Prostate gland (tissue), 2 donors: Measurements from ENCODE around the gene VAV1.

Experiments
- POLR2A ChIP-seq: fragments of 450-650 bp; IDR thresholded peaks from one replicate; pipeline ENCODE4 v1.6.1; 2016; ENCODE audit warnings: antibody characterized with exemption, mild to moderate bottlenecking
- POLR2AphosphoS5 ChIP-seq: sonication (generic); formaldehyde crosslinking; IDR thresholded peaks from one replicate; pipeline ENCODE4 v1.6.1; 2017; ENCODE audit warnings: antibody characterized with exemption
- TF ChIP-seq, protein P1 (sequence below), 4 experiments: fragments of 200-600 bp in 2 of 4; fragments of 450-650 bp in 2 of 4; sonication (generic) in 2 of 4; IDR thresholded peaks; 1 replicate in 3 of 4; 2 replicates in 1 of 4; pipeline ENCODE4 v1.5.1; 2016 to 2019; ENCODE audit warnings: antibody characterized with exemption in 4 of 4, mild to moderate bottlenecking in 2 of 4, moderate library complexity in 2 of 4

DNA sequence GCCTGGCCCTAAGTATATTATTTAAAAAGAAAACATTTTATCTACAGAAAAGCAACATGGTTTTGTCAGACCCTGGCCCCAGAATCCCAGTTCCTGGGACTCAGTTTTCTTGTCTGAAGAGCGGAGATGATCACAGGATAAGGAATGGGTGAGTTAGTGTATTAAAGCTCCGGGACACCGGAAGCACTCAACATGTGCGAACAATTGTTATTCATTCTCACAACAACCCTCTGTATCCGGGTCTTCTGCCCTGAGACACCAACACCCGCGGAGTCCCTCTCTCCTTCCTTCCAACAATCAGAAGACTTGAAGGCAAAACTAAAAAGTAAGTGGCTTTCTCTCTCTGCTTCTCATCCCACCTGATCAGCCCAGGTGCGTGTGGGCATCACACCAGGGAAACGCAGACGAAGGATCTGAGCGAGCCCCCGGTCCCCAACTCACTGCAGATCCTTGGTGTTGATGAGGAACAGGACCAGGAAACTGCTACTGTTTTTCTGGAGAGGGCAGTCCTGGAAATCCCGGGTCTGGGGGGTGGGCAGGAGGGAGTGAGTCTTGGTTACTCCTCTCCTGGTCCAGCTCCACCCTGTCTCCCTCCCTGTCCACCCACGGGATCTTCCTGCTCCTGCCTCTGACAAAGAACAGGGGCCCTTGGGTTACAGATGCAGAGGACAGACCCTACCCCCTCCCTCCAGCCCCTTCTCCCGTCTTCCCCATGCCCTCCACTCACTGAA lies 37.2 kb upstream of the VAV1 start:
- TF ChIP-seq, protein P1, sequence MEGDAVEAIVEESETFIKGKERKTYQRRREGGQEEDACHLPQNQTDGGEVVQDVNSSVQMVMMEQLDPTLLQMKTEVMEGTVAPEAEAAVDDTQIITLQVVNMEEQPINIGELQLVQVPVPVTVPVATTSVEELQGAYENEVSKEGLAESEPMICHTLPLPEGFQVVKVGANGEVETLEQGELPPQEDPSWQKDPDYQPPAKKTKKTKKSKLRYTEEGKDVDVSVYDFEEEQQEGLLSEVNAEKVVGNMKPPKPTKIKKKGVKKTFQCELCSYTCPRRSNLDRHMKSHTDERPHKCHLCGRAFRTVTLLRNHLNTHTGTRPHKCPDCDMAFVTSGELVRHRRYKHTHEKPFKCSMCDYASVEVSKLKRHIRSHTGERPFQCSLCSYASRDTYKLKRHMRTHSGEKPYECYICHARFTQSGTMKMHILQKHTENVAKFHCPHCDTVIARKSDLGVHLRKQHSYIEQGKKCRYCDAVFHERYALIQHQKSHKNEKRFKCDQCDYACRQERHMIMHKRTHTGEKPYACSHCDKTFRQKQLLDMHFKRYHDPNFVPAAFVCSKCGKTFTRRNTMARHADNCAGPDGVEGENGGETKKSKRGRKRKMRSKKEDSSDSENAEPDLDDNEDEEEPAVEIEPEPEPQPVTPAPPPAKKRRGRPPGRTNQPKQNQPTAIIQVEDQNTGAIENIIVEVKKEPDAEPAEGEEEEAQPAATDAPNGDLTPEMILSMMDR (IDR thresholded peaks at IDR 0.05): no peak
- TF ChIP-seq POLR2AphosphoS5 (no peak), POLR2A (no peak)
